ENCODE data around the gene MFSD2A. TPM values are rescaled to one million over a fixed set of nuclear protein-coding genes. Genes with fewer than 3 reads are reported as not detected.

Gene MFSD2A
- total RNA-seq, 1 experiment from 2014 or later, result 8.0 TPM

- no peaks in the 10 kb centered on the region for H3K9me3 ChIP-seq (ENCODE audit: control insufficient read depth in 1 of 2, insufficient read depth in 1 of 2, low read depth in 1 of 2, low read length in 2 of 2)
- no peaks in the 10 kb centered on the region for H3K27me3 ChIP-seq (ENCODE audit: insufficient read depth, low read length)
- ChIA-PET CTCF (no interaction called here), POLR2A (no interaction called here), RAD21 (ENCODE audit: low non-redundant PET in 1 of 2, low total read pairs in 2 of 2, uncharacterized antibody in 2 of 2, unreplicated experiment in 2 of 2) (interaction anchor here in 1 of 2 experiments (0.7 kb wide), 1 partner anchor 411 kb away, joined by 4 read pairs; no protein-coding TSS in a partner anchor)
- no peak overlapping the region for H2AFZ ChIP-seq (ENCODE audit: low read depth, low read length, poor library complexity, severe bottlenecking)
- H3K4me2 ChIP-seq (ENCODE audit: low read length), result no peak overlapping the region
- no peak for ATAC-seq
- no peaks in the 10 kb centered on the region for H3K79me2 ChIP-seq (ENCODE audit: insufficient read depth, low read length)
- intact Hi-C loops (cut with micrococcal nuclease), result no loop called here
- H4K20me1 ChIP-seq (ENCODE audit: insufficient read depth), result no peaks in the 10 kb centered on the region
- TF ChIP-seq CEBPB (IDR thresholded peaks at IDR 0.05; ENCODE audit: low read depth) (no peak), ELF1 (IDR thresholded peaks at IDR 0.05; ENCODE audit: borderline replicate concordance, low read depth) (no peak), SRF (IDR thresholded peaks at IDR 0.05; ENCODE audit: low read depth) (no peak)
- H3K27ac ChIP-seq (ENCODE audit: low read depth, low read length), result no peak overlapping the region
- H3K9me2 ChIP-seq (ENCODE audit: insufficient read depth), result no peaks in the 10 kb centered on the region
- no peak for DNase-seq (ENCODE audit: low read depth, low spot score)
- no peak overlapping the region for H3K9ac ChIP-seq (ENCODE audit: low read length)
- peaks cover 0 to 10% of the 10 kb centered on the region in 2 experiments; a peak in 1 of 4 replicates for H3K4me1 ChIP-seq (ENCODE audit: control insufficient read depth in 1 of 2, insufficient read depth in 2 of 2, low read length in 2 of 2)
- no peaks in the 10 kb centered on the region for H3K36me3 ChIP-seq (ENCODE audit: control insufficient read depth in 1 of 2, insufficient read depth in 2 of 2, low read length in 2 of 2)
- BruUV-seq (replicated peaks), result no TSS peak
- H3K4me3 ChIP-seq (replicated peaks in 1 of 2; ENCODE audit: low read depth in 1 of 2, low read length in 2 of 2), result no peak overlapping the region
These were observed 37.3 kb downstream of the MFSD2A start for GRCh38 chr1:39992234-39992633.

- Histone ChIP-seq H2AFZ (ENCODE audit: low read depth, low read length, poor library complexity, severe bottlenecking) (no peak overlapping the region), H3K27me3 (ENCODE audit: insufficient read depth, low read length) (no peaks in the 10 kb centered on the region), H3K36me3 (ENCODE audit: control insufficient read depth in 1 of 2, insufficient read depth in 2 of 2, low read length in 2 of 2) (no peaks in the 10 kb centered on the region), H3K27ac (ENCODE audit: low read depth, low read length) (no peak overlapping the region), H3K9me2 (ENCODE audit: insufficient read depth) (no peaks in the 10 kb centered on the region), H3K79me2 (ENCODE audit: insufficient read depth, low read length) (no peaks in the 10 kb centered on the region), H3K4me2 (ENCODE audit: low read length) (no peak overlapping the region), H3K9me3 (ENCODE audit: control insufficient read depth in 1 of 2, insufficient read depth in 1 of 2, low read depth in 1 of 2, low read length in 2 of 2) (no peaks in the 10 kb centered on the region), H3K4me1 (ENCODE audit: control insufficient read depth in 1 of 2, insufficient read depth in 2 of 2, low read length in 2 of 2) (peaks cover 0 to 10% of the 10 kb centered on the region in 2 experiments; a peak in 1 of 4 replicates), H3K4me3 (replicated peaks in 1 of 2; ENCODE audit: low read depth in 1 of 2, low read length in 2 of 2) (no peak overlapping the region), H4K20me1 (ENCODE audit: insufficient read depth) (no peaks in the 10 kb centered on the region), H3K9ac (ENCODE audit: low read length) (no peak overlapping the region)
- DNase-seq (ENCODE audit: low read depth, low spot score) (no peak), ATAC-seq (no peak)
- no TSS peak for BruUV-seq (replicated peaks)
- ChIA-PET POLR2A (no interaction called here), RAD21 (ENCODE audit: low non-redundant PET in 1 of 2, low total read pairs in 2 of 2, uncharacterized antibody in 2 of 2, unreplicated experiment in 2 of 2) (no interaction called here), CTCF (no interaction called here)
- TF ChIP-seq ZNF274 (IDR thresholded peaks at IDR 0.05; ENCODE audit: low read depth, low read length) (no peak), ELF1 (IDR thresholded peaks at IDR 0.05; ENCODE audit: borderline replicate concordance, low read depth) (no peak), SIN3A (IDR thresholded peaks at IDR 0.05; ENCODE audit: low read depth) (no peak), ZFX (IDR thresholded peaks at IDR 0.05) (no peak), YY1 (IDR thresholded peaks at IDR 0.05; ENCODE audit: extremely low read depth, insufficient replicate concordance, low read depth, low read length) (no peak), REST (IDR thresholded peaks at IDR 0.05; ENCODE audit: low read depth) (no peak), JUND (IDR thresholded peaks at IDR 0.05) (no peak), MAX (IDR thresholded peaks at IDR 0.05) (no peak), CBX3 (IDR thresholded peaks at IDR 0.05; ENCODE audit: low read depth) (no peak)
- intact Hi-C loops (cut with micrococcal nuclease), result no loop called here
These were observed 37.9 kb downstream of the MFSD2A start for GRCh38 chr1:39992888-39993287.
